HG03575 (cell line): ENCODE measurements around the gene OR2AT4.

Source experiments
- ATAC-seq: cut with Tn5 transposase; IDR thresholded peaks from one replicate; pipeline ENCODE4 v1.9.1; 2021; ENCODE audit not compliant: unreplicated experiment, insufficient number of reproducible peaks, low FRiP score; ENCODE audit errors: extremely low read depth

Gene OR2AT4

DNA sequence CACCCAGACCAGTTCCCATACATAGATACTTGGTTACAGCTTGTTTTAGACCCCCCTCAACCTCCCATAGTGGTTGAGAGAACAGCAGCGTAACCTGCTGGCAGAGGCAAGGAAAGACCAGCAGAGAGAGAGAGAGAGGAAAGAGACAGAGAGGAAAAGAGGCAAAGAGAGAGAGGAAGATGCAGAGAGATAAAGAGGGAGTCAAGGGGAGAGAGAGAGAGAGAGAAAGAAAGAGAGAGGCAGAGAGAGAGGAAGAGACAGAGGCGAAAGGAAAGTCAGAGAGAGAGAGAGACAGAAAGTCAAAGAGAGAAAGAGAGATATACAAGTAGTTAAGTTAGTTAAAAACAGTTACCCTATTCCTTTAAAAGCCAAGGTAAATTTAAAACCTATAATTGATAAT is 55.4 kb downstream of the OR2AT4 start:
- no peak for ATAC-seq

DNA sequence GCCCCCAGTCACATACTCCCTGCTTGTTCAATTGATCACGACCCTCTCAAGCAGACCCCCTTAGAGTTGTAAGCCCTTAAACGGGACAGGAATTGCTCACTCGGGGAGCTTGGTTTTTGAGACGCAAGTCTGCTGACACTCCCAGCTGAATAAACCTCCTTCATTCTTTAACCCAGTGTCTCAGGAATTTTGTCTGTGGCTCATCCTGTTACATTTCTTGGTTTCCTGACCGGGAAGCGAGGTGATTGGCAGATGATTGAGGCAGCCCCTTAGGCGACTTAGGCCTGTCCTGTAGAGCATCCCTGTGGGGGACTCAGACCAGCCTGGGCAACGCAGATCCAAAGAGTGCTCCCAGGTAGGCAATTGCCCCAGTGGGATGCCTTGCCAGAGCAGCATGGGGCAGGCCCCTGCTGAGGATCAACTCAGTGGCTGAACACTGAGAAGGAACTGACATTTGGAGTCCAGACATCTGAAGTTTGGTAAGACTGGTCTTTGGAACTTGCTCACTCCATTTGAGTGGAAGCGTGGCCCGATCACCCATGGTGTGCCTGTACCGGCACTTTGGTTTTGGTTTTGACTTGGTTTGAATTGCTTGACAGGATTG is 56.4 kb downstream of the OR2AT4 start:
- no peak for ATAC-seq

DNA sequence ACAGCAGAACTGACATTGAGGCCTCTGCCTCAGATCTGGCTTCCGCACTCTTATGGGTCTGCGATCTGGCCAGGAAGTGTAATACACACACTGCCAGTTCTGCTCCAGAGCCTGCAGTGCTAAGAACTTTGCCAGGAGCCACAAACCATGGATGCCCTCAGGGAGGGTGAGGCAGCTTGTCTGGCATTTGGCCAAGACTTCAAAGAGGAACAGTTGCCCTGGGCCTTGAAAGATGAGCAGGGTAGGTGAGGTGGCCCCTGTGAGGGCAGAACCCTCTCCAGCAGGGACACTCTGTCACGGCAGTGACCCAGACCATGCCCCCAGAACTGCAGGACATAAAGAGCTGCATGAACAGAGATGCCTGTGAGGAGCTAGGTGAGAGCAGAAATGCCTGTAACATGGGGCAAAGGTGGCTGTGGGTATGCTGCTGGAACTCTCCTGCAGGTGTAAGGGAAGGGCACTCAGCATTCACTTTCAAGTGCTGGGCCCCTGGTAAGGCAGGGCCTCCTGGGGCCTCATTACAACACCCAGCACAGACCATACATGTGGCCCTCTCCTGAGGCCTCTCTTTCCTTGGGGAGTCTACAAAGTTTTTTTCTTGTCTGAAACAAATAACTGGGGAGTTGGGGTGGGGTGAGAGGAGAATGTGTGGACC is 60.6 kb downstream of the OR2AT4 start:
- ATAC-seq, result no peak

DNA sequence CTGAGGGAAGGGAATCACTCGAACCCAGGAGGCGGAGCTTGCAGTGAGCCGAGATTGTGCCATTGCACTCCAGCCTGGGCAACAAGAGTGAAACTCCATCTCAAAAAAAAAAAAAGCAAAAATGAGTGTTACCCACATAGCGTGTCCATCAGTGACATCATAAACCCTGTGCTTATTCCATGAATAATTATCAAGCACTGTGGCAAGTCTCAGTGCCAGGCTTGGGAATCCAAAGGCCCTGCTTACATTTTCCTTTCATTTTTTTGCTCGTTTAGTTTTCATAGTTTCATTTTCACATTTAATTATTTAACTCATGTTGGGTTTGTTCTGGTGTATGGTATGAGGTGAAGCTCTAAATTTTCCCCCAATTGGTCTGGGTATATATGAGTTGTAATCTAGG is 61.4 kb downstream of the OR2AT4 start:
- ATAC-seq, result no peak

DNA sequence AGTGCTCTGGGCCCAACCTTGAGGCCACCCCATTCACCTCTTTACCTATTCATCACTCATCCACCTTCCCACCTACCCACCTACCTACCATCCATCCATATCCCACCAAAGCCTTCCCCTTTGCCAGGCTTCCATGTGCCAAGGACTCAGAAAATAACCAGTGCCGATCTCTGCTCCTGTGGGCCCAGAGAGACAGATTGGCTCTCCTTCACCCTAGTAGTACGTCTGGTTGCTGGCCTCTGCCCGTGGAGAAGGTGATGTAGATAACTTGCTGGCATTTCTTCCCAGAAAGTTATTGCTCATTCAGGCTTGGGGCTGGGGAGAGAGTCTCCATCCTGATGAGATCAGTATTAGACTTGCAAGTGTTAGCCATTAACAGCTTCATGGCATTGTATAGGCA is 62.8 kb downstream of the OR2AT4 start:
- ATAC-seq, result no peak

DNA sequence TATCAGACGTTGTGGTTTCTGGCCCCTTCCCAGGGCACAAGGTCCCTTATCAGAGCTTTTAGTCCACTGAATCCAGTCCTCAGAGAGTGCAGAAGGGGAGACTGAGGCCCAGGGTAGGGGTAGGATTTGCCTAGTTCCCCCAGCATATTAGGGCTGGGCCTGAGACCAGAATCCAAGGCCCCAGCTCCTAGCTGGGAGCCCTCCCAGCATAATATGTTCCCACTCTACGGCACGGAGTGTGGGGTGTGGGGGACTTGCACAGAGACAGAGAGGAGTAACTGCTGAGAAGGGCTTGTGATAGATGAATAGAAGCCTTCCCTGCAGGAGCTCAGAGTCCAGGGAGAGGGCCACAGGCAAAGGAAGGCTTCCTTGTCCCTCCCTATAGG is 64.1 kb downstream of the OR2AT4 start:
- no peak for ATAC-seq

DNA sequence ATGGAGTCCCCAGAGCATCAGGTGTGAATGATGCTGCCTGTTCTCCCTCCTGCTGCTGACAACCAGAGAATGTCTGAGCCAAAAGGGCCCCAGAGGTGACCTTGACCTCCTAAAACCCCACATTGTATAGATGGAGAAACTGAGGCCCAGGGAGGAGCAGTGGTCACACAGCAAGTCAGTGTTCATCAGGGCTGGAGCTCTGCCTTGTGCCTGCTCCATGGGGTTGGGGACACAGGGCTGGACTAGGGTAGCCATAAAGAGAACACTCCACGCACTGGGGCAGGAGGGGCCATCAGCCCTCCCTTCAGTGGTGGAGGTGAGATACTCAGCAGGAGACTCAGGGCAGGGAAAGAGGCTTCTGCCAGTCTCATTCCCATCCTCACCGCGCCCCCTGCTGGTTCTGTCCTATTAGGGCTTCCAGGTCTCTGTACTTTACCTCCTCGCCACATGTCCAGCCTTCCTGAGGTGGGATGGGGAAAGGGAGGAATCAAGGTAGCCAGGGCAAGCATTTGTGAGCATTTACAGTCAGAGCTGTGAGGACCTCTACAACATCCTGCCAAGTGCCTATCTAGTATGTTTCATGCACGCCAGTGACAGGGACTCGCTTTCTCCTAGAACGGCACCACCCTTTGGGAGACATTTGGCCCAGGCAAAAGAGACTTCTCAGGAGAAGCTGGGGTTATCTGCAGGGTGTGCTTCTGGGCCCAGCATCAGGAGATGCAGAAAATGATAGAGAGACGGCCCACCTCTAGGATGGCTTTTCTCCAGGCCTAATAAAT is 64.7 kb downstream of the OR2AT4 start:
- no peak for ATAC-seq
